WERI-Rb-1 (cell line): Measurements from ENCODE around the gene ROPN1.
"Not testable (repeated sequence)": the region's sequence is repeated elsewhere in the genome, so short reads cannot be mapped to it uniquely, and the experiment has no call there.

Experiments
- DNase-seq: peaks from one replicate; pipeline ENCODE4 v3.0.0-alpha.2; 2020
- H3K27ac ChIP-seq: fragments of 250-450 bp; sonication (Bioruptor Pico); 2 replicates; pipeline ENCODE4 v1.5.1; 2020; ENCODE audit warnings: mild to moderate bottlenecking, moderate library complexity
- H3K27me3 ChIP-seq: fragments of 250-450 bp; sonication (Bioruptor Pico); 2 replicates; pipeline ENCODE4 v1.5.1; 2021; ENCODE audit warnings: mild to moderate bottlenecking, low read depth, moderate library complexity; ENCODE audit not compliant: insufficient read depth, severe bottlenecking
- H3K36me3 ChIP-seq: fragments of 250-450 bp; sonication (Bioruptor Pico); 2 replicates; pipeline ENCODE4 v1.5.1; 2020; ENCODE audit warnings: mild to moderate bottlenecking, moderate library complexity
- H3K4me3 ChIP-seq: 2 replicates; pipeline ENCODE4 v1.5.1; 2011; ENCODE audit warnings: low read depth, mild to moderate bottlenecking, control low read depth, low read length
- H3K9me3 ChIP-seq: fragments of 250-450 bp; sonication (Bioruptor Pico); 2 replicates; pipeline ENCODE4 v1.5.1; 2021; ENCODE audit warnings: mild to moderate bottlenecking, moderate library complexity; ENCODE audit not compliant: severe bottlenecking
- TF ChIP-seq, protein P1 (sequence below): IDR thresholded peaks from 2 replicates; pipeline ENCODE4 v1.5.1; 2011; ENCODE audit warnings: low read depth, mild to moderate bottlenecking, control low read depth, inconsistent platforms, low read length

The ROPN1 gene

DNA sequence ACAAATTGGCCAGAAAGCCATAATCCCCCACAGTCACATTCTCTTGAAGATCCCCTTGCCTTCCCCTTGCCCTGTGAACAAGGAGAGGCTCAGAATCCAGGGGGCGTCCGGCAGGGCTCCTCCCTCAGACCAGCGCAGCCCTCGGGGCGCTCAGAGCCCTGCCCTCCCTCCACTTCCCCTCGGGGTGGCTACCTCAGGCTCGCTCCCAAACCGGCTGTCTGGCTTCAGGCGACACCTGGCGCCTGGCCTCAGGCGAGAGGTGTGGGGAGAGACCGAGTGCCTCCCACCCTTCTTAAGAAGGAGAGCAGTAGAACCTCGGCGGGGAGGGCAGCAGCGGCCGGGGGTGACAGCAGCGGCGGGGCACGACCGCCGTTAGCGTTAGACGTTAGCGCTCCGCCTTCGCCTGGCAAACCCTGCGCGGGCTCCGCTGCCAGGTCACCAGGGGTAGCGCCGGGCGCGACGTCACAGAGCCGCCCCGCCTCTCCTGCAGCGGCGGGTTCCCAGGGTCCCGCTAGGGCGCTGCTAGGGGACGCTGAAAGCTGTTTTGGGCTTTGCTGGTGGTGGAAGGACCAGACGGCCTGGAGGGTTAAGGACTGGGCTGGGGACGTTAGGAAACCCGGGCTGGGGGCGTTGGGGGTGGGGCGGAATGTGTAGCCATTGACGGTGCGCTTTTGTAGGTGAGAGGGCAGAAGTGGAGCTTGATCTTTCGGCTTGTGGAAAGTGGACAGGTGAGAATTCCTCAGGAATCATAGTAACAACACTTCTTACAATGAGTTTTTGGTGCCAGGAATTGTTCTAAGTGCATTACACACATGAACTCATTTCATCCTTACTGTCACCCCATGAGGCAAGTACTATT lies at the start of gene ROPN1:
Gene ROPN1 (minus strand): TSS at position 395 of the 859 bp plus-strand sequence. CDS start 11,643 bp downstream, outside the sequence.
- not testable (repeated sequence) for H3K9me3 ChIP-seq

GRCh38 chr3:124041553-124041952 lies 49.6 kb upstream of the ROPN1 start:
- DNase-seq, result no peak
- no peaks in the 10 kb centered on the region; the same call in 1 of the 2 replicates for H3K36me3 ChIP-seq
- no peaks in the 10 kb centered on the region for H3K9me3 ChIP-seq
- no peak overlapping the region for H3K27ac ChIP-seq
- no peak overlapping the region for H3K4me3 ChIP-seq
- no peaks in the 10 kb centered on the region for H3K27me3 ChIP-seq
- TF ChIP-seq, protein P1, sequence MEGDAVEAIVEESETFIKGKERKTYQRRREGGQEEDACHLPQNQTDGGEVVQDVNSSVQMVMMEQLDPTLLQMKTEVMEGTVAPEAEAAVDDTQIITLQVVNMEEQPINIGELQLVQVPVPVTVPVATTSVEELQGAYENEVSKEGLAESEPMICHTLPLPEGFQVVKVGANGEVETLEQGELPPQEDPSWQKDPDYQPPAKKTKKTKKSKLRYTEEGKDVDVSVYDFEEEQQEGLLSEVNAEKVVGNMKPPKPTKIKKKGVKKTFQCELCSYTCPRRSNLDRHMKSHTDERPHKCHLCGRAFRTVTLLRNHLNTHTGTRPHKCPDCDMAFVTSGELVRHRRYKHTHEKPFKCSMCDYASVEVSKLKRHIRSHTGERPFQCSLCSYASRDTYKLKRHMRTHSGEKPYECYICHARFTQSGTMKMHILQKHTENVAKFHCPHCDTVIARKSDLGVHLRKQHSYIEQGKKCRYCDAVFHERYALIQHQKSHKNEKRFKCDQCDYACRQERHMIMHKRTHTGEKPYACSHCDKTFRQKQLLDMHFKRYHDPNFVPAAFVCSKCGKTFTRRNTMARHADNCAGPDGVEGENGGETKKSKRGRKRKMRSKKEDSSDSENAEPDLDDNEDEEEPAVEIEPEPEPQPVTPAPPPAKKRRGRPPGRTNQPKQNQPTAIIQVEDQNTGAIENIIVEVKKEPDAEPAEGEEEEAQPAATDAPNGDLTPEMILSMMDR, result no peak

More for the DNA sequence above, at the start of gene ROPN1:
- not testable (repeated sequence) for DNase-seq, H3K27ac ChIP-seq, H3K27me3 ChIP-seq, H3K36me3 ChIP-seq
- H3K4me3 ChIP-seq, result peak within 1 kb of the TSS; percentile 17

GRCh38 chr3:124037326-124037725 lies 45.4 kb upstream of the ROPN1 start:
- Histone ChIP-seq H3K9me3 (peaks cover 2% of the 10 kb centered on the region), H3K4me3 (no peak overlapping the region), H3K36me3 (peaks cover 8% of the 10 kb centered on the region), H3K27ac (no peak overlapping the region), H3K27me3 (no peaks in the 10 kb centered on the region)
- TF ChIP-seq, protein P1, result no peak
- no peak for DNase-seq

DNA sequence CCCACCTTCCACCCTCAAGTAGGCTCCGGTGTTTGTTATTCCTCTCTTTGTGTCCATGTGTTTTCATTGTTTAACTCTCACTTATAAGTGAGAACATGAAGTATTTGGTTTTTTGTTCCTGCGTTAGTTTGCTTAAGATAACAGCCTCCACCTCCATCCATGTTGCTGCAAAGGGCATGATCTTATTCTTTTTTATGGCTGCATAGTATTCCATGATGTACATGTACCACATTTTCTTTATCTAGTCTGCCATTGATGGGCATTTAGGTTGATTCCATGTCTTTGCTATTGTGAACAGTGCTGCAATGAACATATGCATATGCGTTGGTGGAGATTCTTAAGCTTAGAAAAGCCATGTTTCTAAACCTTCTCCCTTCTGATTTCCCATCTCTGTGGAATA lies 44.3 kb upstream of the ROPN1 start:
- not testable (repeated sequence) for H3K36me3 ChIP-seq, H3K27ac ChIP-seq, H3K4me3 ChIP-seq, H3K27me3 ChIP-seq, H3K9me3 ChIP-seq, DNase-seq

- Histone ChIP-seq H3K9me3 (peaks cover 2% of the 10 kb centered on the region), H3K36me3 (peaks cover 8% of the 10 kb centered on the region), H3K27ac (no peak overlapping the region), H3K4me3 (no peak overlapping the region), H3K27me3 (no peaks in the 10 kb centered on the region)
- DNase-seq, result no peak
- TF ChIP-seq, protein P1, result no peak
Measured at GRCh38 chr3:124035463-124036121, 43.7 kb upstream of the ROPN1 start.

GRCh38 chr3:124034844-124035152 lies 42.9 kb upstream of the ROPN1 start:
- Histone ChIP-seq H3K27ac (no peak overlapping the region), H3K4me3 (peak overlapping the region; percentile 90), H3K36me3 (peaks cover 8% of the 10 kb centered on the region), H3K9me3 (peaks cover 2% of the 10 kb centered on the region), H3K27me3 (no peaks in the 10 kb centered on the region)
- TF ChIP-seq, protein P1, result no peak
- DNase-seq, result peak; percentile 15
